Nephron progenitor cell (in vitro differentiated cells): Measurements from ENCODE around the gene CFAP126.
"Not testable (repeated sequence)": the region's sequence is repeated elsewhere in the genome, so short reads cannot be mapped to it uniquely, and the experiment has no call there.

Experiments used
- DNase-seq: peaks from one replicate; pipeline ENCODE4 v3.0.0; 2021
- H3K27ac Mint-ChIP-seq: 2 replicates; pipeline ENCODE4 v1.8.0; 2021; ENCODE audit warnings: mild to moderate bottlenecking, moderate library complexity, mixed read lengths
- H3K27me3 Mint-ChIP-seq: 2 replicates; pipeline ENCODE4 v1.8.0; 2021; ENCODE audit warnings: mild to moderate bottlenecking, low read depth, mixed read lengths; ENCODE audit not compliant: poor library complexity
- H3K36me3 Mint-ChIP-seq: 2 replicates; pipeline ENCODE4 v1.8.0; 2021; ENCODE audit warnings: low read depth, mixed read lengths
- H3K4me1 Mint-ChIP-seq: 2 replicates; pipeline ENCODE4 v1.8.0; 2021; ENCODE audit warnings: mixed read lengths
- H3K4me3 Mint-ChIP-seq: 2 replicates; pipeline ENCODE4 v1.8.0; 2021; ENCODE audit warnings: mild to moderate bottlenecking, moderate library complexity, mixed read lengths
- H3K9me3 Mint-ChIP-seq: 2 replicates; pipeline ENCODE4 v1.8.0; 2021; ENCODE audit warnings: mild to moderate bottlenecking, moderate library complexity, mixed read lengths
- CTCF ChIP-seq: fragments of 200-600 bp; sonication (generic); IDR thresholded peaks from 2 replicates; pipeline ENCODE4 v1.5.0; 2021; ENCODE audit warnings: antibody characterized with exemption

The CFAP126 gene

GRCh38 chr1:161404051-161404597 is 36.4 kb upstream of the CFAP126 start:
- peaks cover 31% of the 10 kb centered on the region for H3K4me1 Mint-ChIP-seq
- H3K9me3 Mint-ChIP-seq = peaks cover 23% of the 10 kb centered on the region
- no peak for DNase-seq
- no peak overlapping the region for H3K27ac Mint-ChIP-seq
- peaks cover 44% of the 10 kb centered on the region for H3K27me3 Mint-ChIP-seq
- TF ChIP-seq CTCF = no peak
- peaks cover 9% of the 10 kb centered on the region for H3K36me3 Mint-ChIP-seq
- no peak overlapping the region for H3K4me3 Mint-ChIP-seq

GRCh38 chr1:161402446-161402845 is 34.8 kb upstream of the CFAP126 start:
- DNase-seq = no peak
- no peak for TF ChIP-seq CTCF
- Mint-ChIP-seq H3K4me1 (peaks cover 20% of the 10 kb centered on the region), H3K4me3 (peak overlapping the region; percentile 11), H3K27ac (no peak overlapping the region), H3K36me3 (peaks cover 9% of the 10 kb centered on the region), H3K27me3 (peaks cover 44% of the 10 kb centered on the region), H3K9me3 (peaks cover 23% of the 10 kb centered on the region)

GRCh38 chr1:161399257-161399998 is 31.8 kb upstream of the CFAP126 start:
- Mint-ChIP-seq H3K27ac (peak overlapping the region; percentile 99), H3K4me3 (peak overlapping the region; percentile 97), H3K36me3 (peaks cover 9% of the 10 kb centered on the region), H3K9me3 (peaks cover 22% of the 10 kb centered on the region), H3K4me1 (peaks cover 17% of the 10 kb centered on the region), H3K27me3 (peaks cover 41% of the 10 kb centered on the region)
- peak; percentile 89 for DNase-seq
- TF ChIP-seq CTCF = peak; percentile 54

- Mint-ChIP-seq H3K36me3 (peaks cover 9% of the 10 kb centered on the region), H3K27me3 (peaks cover 40% of the 10 kb centered on the region), H3K27ac (peak overlapping the region; percentile 99), H3K4me1 (peaks cover 17% of the 10 kb centered on the region), H3K9me3 (peaks cover 16% of the 10 kb centered on the region), H3K4me3 (peak overlapping the region; percentile 97)
- no peak for TF ChIP-seq CTCF
- no peak for DNase-seq
Observed at GRCh38 chr1:161398900-161399256, 31.2 kb upstream of the CFAP126 start.

GRCh38 chr1:161397038-161397437 is 29.4 kb upstream of the CFAP126 start:
- DNase-seq, H3K4me3 Mint-ChIP-seq, H3K27ac Mint-ChIP-seq: not testable (repeated sequence)
- Mint-ChIP-seq H3K4me1 (peaks cover 17% of the 10 kb centered on the region), H3K27me3 (peaks cover 31% of the 10 kb centered on the region), H3K9me3 (peaks cover 10% of the 10 kb centered on the region), H3K36me3 (peaks cover 20% of the 10 kb centered on the region)

- no peak overlapping the region for H3K4me3 Mint-ChIP-seq
- no peak for DNase-seq
- no peaks in the 10 kb centered on the region for H3K9me3 Mint-ChIP-seq
- peaks cover 29% of the 10 kb centered on the region for H3K27me3 Mint-ChIP-seq
- TF ChIP-seq CTCF = no peak
- peaks cover 12% of the 10 kb centered on the region for H3K36me3 Mint-ChIP-seq
- H3K27ac Mint-ChIP-seq = no peak overlapping the region
- peaks cover 12% of the 10 kb centered on the region for H3K4me1 Mint-ChIP-seq
Observed at GRCh38 chr1:161393151-161393550, 25.5 kb upstream of the CFAP126 start.
